HG02938 (cell line): ENCODE measurements around the gene SRP9.

ENCODE experiments used
- ATAC-seq: cut with Tn5 transposase; IDR thresholded peaks from one replicate; pipeline ENCODE4 v1.9.1; 2021; ENCODE audit warnings: mild to moderate bottlenecking, moderate library complexity; ENCODE audit not compliant: unreplicated experiment

The SRP9 gene, protein sequence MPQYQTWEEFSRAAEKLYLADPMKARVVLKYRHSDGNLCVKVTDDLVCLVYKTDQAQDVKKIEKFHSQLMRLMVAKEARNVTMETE

DNA sequence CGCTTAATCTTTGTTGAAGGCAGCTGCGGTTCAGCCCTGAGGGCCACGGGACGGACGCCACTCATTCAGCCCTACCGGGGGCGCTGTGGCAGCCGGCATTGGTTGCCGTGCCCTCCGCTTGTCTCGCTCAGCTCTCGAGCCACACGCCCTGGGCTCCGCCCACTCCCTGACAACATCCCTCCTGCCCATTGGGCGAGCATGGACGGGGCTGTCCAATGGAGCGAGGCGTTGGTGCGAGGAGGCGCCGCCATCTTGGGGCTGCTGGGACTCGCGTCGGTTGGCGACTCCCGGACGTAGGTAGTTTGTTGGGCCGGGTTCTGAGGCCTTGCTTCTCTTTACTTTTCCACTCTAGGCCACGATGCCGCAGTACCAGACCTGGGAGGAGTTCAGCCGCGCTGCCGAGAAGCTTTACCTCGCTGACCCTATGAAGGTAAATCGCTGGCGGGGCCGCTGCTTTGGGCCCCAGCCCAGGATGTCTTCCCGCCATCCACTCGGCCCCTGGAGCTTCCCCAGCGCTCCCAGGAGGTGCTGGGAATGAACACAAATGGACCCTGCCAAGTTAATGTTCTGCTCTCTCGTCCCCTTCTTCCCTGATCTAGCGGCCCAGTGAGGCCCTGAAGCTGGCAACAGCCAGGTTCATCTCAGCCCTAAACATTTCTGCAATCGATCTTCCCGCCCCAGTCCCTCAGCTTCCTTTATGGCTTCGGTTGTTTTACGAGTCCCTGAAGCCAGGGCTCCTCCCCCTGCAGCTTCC, at the start of gene SRP9:
Gene SRP9 (plus strand): TSS at position 244 of the 754 bp plus-strand sequence. CDS start 115 bp downstream, at position 359.
- ATAC-seq: peak; percentile 98

DNA sequence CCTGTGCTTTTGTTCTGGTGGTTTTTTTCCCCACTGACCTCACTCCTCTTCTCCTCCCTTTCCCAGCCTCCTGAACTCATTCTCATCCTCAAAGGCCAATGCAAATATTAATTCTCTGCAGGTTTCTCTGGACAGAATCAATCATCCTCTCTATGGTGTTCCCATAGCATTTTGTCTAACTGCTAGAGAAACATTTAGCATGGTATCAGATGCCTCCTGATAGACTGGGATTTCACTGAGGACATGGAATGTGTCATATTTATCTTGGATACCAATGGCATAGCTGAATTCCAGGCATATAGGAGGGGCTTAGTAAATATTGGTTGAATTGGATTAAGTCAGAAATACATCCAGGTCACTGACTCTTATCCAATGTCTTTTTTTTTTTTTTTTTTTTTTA, 46.1 kb upstream of the SRP9 start:
- no peak for ATAC-seq

DNA sequence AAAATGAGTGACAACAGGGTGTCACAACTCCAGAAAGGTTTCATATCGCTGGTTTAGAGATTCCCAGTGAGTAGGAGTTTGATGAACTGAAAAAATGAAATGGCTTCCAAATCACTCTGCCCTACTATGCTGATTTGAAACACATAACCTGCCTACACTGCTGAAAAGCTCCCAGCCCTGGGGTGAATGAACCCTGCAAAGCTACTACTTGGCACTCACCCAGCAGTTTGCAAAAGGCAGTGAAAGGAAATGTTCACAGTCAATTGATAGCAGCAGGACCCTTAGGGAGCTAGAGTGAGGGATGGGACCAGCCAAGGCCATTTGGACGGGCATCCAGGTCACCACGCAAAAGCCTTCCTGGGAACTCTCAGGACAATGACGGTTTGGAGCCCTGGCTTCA, 44.4 kb upstream of the SRP9 start:
- no peak for ATAC-seq

DNA sequence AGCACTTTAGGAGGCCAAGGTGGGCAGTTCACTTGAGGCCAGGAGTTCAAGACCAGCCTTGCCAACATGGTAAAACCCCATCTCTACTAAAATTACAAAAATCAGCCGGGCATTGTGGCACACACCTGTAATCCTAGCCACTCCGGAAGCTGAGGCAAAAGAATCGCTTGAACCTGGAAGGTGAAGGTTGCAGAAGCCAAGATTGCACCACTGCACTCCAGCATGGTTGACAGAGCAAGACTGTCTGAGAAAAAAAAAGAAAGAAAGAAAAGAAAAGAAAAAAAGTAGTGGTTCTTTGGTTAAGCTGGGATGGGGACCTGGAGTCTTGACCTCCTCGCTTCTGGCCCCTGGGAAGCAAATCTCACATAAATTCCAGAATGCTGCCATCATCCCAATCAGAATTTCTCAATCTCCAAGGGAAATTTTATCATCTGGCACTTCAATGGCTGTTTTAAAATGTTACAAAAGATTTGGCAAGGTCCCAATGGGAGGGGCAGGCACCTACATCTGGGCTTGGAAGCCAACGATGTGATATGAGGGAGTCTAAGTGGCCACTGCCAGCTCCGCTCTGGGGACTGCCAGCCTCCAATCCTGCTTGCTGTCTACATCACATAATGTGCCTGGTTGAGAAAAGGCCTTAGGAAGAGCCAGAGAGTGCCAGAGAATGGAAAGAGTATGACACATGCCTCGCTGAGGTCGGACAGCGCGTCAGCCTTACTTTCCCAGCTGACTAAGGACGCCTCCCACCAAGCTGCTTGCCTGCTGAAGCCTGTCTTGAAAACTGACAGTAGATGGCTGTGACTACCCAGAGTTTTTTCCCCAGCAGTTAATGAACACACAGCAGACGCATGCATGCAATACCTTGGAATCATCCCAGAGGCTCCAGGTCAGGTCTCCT, 42.1 kb upstream of the SRP9 start:
- no peak for ATAC-seq

DNA sequence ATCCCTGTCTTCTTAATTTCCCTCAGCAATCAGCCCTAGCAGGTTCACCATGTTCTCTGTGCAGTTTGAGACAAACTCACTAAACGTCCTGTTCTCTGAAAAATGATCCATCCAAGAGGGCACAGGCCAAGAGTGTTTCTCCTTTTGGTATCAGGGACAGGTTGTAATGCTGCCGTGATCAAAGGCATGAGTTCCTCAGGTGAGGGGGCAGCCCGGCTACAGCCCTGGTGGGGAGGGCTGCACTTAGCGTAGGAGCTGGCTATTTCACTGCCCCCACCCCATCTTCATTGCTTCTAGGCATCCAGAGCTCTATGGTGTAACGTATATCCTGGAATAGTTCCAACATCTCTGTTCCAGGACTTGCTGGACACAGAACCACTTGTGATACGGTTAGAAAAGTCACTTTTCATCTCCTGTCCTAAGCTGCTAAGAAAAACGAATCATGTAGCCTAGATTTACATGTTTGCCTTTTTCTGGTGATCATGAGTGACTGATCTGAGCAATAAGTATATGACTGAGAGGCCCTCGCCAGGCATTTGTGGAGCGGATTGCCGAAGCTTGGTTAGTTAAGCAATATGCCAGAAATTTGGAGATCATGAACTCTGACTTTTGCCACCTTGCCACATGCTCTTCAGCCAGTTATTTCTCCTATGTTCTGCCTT, 41.1 kb upstream of the SRP9 start:
- ATAC-seq: no peak

DNA sequence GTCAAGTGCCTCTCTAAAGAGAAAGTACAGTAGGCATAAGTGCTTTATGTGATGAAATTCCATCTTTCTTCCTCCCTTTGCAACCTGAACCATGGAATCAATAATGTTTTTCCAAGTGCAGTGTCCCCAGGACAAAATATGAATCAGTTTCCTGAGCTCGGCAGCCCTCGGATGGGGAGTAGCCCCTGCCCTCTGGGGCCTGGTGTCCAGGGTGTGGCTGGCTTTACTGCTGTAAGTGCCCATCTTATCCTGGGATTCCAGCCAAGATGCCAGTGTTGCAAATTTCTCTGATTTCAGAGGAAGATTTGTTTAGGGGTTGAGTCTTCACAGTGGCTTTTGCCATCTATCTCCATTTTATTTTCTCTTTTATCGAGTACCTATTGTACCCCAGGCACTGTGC, 40.5 kb upstream of the SRP9 start:
- ATAC-seq: no peak

DNA sequence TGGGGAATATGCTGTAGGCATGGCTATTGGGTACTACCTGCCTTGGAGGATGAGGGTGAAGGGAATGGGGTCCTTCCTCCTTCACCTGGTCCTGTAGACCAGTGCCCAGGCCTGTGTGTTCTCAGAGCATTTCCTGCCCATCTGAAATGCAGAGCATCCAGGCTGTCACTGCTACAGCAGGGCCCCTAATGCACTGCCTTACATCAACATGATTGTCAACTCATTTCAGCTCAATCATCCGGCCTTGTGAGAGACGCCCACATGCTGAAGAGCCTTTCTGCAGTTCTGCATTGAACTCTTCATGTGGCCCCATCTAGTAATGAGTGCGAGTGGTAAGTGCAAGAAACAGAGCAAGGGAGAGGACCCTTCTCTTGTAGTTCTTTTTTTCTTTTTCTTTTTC, 39.8 kb upstream of the SRP9 start:
- no peak for ATAC-seq

DNA sequence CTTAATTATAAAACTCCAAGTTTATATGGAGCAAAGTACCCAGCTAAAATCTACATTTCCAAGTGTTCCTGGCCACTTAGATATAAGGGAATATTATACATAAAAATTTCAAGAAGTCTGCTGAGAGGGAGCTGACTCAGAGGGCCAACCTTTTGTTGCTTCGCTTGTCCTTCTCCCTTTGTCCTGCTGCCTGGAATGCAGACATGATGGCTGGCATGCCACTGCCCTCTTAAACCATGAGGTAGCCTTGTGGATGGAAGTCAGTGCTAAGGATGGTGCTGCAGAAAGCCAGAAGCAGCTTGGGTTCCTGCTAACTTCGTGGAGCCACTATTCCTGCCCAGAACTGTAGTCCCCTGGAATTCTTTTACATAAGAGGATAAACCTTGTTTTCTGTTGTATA, 38.9 kb upstream of the SRP9 start:
- ATAC-seq: no peak

DNA sequence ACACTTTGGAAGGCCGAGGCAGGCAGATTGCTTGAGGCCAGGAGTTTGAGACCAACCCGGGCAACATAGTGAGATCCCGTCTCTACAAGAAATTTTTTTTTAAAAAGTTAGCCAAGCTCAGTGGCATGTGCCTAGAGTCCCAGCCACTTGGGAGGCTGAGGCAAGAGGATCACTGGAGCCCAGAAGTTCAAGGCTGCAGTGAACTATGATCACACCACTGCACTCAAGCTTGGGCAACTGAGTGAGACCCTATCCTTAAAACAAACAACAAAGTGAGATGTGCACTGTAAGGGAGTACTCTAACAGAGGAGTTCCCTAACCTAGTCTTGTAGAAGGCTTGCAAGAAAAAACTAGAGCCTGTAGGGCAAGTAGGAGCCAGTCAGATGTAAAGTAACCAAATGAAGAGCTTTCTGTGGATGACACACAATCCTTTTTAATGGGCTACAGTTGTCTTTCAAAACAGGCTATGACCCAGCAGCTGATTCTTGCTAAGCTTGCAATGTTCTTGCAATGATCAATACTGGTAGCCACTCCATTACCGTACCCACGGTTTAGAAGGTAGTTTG, 38.0 kb upstream of the SRP9 start:
- ATAC-seq: no peak

DNA sequence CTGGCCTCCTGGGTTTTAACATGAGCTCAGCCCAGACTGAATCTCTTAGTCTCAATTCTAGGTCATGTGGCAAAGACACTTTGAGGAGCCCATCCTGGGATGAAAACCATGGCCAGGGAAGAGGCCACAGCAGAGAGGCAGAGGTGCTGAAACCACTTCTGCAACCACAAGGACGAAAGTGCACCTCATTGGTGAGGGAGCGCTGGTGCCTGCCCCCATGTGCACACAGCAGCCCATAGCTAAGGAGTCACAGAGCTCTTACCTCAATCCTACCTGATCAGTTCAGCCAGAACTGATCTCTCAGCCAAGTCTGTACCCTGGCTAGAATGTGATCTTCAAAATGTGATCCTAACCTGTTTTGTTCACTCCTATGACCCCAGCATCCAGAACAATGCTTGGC, 32.9 kb upstream of the SRP9 start:
- ATAC-seq: no peak

DNA sequence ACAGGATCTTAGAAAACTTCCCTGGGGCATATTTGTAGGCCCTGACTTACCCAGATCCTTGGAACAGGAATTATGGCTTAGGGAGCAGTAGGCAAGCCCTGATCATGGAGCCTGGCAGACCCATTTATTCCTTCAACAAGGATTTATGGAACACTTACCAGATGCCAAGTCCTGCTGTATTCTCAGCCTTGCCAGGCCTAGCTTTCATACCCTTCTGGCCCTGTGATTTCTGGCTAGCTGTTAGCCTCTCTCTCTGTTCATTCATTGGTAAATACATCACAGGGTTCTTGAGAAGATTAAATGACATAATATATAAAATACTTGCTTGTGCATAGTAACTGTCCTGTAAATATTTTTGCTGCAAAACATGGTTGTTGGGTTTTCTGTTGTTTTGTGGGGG, 32.4 kb upstream of the SRP9 start:
- no peak for ATAC-seq

DNA sequence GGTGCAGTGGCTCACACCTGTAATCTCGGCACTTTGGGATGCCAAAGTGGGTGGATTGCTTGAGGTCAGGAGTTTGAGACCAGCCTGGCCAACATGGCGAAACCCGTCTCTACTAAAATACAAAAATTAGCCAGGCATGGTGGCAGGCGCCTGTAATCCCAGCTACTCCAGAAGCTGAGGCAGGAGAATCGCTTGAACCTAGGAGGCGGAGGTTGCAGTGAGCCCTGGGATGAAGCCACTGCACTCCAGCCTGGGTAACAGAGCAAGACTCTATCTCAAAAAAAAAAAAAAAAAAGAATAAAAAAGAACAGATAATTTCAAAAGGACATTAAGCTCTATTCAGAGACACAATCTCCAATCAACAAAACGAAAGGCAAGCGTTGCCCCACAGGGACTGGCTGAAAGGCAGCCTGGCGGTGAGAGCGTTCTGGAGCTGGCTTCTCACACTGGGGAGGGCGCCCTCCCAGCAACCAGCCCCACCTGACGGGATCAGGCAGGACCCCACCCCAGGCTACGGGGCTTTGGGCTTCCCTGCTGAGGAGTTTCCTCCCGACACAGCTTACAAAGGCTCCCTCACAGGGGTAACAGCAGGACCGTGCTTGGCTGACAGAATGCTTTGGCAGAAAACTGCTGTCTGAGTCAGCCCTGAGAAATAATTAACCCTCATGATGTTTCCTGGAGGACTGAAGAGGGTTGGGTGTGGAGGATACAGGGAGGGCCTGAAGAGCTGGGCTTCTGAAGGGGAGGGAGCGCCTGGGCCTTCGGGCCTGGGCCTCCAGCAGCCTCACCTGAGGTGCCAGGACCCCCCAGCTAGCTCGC, 31.1 kb upstream of the SRP9 start:
- no peak for ATAC-seq

DNA sequence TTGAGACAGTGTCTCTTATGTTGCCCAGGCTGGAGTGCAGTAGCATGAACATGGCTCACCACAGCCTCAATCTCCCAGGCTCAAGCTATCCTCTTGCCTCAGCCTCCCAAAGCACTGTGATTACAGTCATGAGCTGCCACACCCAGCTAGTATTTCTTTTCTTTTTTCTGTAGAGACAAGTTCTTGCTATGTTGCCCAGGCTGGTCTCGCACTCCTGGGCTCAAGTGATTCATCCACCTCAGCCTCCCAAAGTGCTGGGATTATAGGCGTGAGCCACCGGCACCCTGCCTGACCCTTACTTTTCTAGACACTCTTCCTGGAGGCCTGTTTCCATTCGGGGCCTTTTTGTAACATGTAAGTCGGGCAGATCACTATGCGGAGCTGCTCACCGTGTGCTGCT, 30.1 kb upstream of the SRP9 start:
- ATAC-seq: no peak

DNA sequence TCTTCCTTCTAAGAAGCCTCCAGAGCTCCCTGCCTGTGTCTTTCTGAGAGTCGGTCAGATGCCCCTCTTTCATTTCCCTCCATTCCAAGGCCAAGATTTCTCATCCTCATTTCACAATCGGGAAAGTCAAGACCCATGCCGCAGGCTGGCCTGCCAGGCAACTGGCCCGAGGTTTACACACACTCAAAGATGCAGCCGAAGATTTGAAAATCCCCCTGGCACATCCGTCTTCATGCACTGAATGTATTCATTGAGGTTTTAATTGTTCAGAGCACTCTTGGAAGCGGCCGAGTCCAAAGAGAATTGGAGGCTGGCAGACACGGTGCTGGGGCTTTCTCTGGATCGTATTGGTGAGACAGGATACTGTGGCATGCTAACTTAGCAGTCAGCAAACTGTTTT, 29.1 kb upstream of the SRP9 start:
- no peak for ATAC-seq

DNA sequence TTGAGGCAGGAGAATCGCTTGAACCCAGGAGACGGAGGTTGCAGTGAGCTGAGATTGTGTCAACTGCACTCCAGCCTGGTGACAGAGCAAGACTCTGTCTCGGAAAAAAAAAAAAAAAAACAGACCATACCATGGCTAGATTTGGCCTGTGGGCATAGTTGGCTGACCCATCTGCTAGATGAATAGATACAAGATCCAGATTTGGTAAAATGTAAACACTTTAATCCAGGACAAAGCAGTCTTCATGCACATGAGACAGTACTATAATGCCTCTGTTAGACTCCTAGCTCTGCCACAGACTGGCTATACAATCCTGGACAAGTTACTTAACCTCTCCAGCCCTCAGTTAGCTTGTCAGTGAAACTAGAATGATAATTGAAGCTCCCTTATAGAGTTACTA, 27.9 kb upstream of the SRP9 start:
- no peak for ATAC-seq

DNA sequence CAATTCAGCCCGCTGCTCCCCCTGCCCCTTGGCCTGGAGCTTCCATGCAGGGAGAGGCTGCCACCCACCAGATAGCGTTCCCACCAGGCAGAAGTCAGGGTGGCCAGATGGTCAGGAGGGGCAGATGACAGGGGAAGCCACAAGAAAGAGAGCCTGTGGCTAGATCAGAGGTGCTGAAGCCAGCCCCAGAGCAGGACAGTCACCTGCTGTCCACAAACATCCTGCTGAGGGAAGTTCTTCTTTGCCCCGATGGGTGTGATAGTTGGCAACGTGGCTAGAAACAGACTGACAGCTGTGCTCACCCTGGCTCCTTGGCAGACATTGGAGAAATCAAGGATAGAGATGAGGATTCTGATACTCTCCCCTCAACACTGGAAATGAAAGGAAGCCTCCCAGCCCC, 27.2 kb upstream of the SRP9 start:
- ATAC-seq: no peak

DNA sequence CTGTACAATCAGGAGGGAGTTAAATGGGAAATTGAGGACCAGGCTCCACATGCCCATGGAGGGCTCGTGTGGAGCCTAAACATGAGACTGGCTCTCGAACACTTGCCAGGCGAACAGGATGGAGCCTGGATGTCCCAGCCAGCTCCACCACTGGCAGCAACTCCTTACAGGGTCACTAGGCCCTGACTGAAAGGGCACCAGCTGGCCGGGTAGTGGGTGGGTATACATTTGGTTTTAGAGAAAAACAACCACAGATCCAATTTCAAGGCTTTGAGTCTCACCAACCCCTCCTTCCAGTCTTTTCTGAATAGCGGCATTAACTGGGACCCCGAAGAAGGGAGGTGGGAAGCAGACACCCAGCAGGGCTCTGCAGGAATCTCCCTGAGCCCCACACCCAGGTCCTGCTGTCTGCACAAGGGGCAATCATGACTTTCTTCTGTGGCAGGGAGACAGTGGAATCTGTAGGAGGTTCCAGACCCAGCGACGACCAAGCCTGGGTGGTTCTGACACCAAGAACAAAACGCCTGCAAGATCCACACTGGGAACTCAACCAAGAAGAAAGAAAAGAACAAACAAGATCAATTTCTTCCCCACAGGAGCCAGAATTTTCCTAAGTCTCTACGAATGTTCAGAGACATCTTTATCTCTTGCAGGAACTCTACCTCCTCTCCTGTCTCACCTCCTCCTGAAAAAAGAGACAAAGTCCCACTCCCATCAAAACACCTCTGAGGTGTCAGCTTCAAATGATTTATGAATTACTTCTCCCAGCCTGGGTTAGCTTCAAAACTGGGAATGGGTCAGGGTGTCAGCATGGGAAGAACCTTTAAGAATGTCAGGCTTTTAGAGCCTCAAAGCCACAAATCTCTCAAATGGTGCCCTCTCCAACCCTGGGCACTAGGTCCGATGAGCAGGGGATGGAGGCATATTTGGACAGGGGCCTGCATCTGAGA, 26.5 kb upstream of the SRP9 start:
- no peak for ATAC-seq

DNA sequence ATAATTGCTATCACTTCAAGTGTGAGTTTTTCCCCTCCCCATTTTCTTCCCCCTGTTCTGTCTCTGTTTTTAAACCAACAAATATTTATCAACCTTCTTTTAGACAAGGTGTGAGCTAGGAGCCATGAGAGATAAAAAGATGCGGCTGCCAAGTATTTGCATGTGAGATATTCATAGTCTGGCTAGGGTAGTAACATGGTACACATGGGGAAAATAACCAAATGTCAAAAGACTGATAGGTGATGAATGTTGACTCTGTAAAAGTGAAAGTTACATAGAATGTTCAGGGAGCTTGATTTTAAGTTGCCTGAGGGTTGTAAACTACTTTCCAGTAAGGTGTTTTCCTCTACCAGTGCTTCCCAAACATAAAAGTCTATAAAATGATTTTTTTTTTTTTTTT, 25.4 kb upstream of the SRP9 start:
- ATAC-seq: no peak

DNA sequence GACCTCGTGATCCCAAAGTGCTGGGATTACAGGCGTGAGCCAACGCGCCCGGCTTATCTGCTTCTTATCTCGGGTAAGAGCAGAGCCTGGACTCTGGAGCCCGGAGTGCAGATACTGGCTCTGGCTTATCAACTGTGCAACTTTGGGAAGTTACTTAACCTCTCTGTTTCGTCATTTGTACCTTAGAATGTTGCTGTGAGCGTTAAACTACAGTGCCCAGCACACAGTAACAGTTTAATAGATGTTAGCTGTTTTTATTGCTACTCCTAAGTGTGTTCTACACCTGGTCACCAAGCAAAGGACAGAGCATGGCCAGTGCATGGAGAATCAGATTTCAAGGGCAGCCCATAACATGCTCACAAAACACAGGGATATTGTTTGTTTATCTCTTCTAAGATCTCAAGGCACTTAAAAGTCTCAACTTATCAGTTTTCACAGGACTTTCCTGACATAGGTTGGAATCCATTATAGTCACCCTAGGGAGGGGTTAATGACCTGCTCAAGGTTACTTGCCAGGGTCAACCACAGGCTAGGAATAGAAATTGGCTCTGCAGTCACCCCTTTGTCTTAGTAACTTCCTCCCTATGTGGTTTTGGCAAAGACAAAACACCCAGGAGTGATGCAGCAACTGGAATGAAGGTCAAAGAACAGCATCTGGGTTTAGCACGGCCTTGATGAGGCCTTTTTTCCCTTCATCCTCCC, 22.5 kb upstream of the SRP9 start:
- no peak for ATAC-seq
